Measurements from ENCODE around the gene ZFYVE28. TPM values are rescaled to one million over a fixed set of nuclear protein-coding genes. Genes with fewer than 3 reads are reported as not detected.

ZFYVE28 gene
- total and polyA plus RNA-seq, 7 donors: 1.7 to 7.7 (median 3.4) TPM

GRCh38 chr4:2334826-2335728, 83.4 kb downstream of the ZFYVE28 start:
- WGBS, 3 donors: 82 to 88% (median 85%) methylated on average over 22 to 26 of the region's 27 CpGs
- no peak overlapping the region for H3K4me3 ChIP-seq

GRCh38 chr4:2333916-2334644, 84.4 kb downstream of the ZFYVE28 start:
- DNase-seq (no peak), ATAC-seq (no peak)
- 81 to 86% (median 82%) methylated on average over 26 to 28 of the region's 28 CpGs for WGBS, 3 donors
- Histone ChIP-seq H3K27me3 (ENCODE audit: insufficient read depth in 3 of 3, low read length in 2 of 3) (no peaks in the 10 kb centered on the region), H3K36me3 (ENCODE audit: insufficient read depth in 1 of 2, low read depth in 1 of 2) (no peaks in the 10 kb centered on the region), H3K9me3 (no peaks in the 10 kb centered on the region), H3K4me1 (no peaks in the 10 kb centered on the region), H3K4me3 (no peak overlapping the region), H3K27ac (no peak overlapping the region)
- TF ChIP-seq CTCF (IDR thresholded peaks at IDR 0.05): no peak
- intact Hi-C loops (cut with DNase I): no loop called here

More at GRCh38 chr4:2334826-2335728, 83.4 kb downstream of the ZFYVE28 start:
- H3K27ac ChIP-seq: no peak overlapping the region
- H3K27me3 ChIP-seq (ENCODE audit: insufficient read depth in 3 of 3, low read length in 2 of 3): no peaks in the 10 kb centered on the region
- DNase-seq (no peak), ATAC-seq (no peak)
- H3K9me3 ChIP-seq: no peaks in the 10 kb centered on the region
- H3K4me1 ChIP-seq: no peaks in the 10 kb centered on the region
- H3K36me3 ChIP-seq (ENCODE audit: insufficient read depth in 1 of 2, low read depth in 1 of 2): no peaks in the 10 kb centered on the region
- intact Hi-C loops (cut with DNase I): loop anchor here in 1 of 2 donors (5.0 kb wide), 1 partner anchor 53 kb away; no protein-coding TSS in a partner anchor
- TF ChIP-seq CTCF (IDR thresholded peaks at IDR 0.05): no peak

- Histone ChIP-seq H3K36me3 (ENCODE audit: insufficient read depth in 1 of 2, low read depth in 1 of 2) (no peaks in the 10 kb centered on the region), H3K27ac (no peak overlapping the region), H3K4me1 (no peaks in the 10 kb centered on the region), H3K27me3 (ENCODE audit: insufficient read depth in 3 of 3, low read length in 2 of 3) (no peaks in the 10 kb centered on the region), H3K4me3 (no peak overlapping the region), H3K9me3 (peaks cover 6% of the 10 kb centered on the region)
- no peak for TF ChIP-seq CTCF (IDR thresholded peaks at IDR 0.05)
- ATAC-seq (no peak), DNase-seq (no peak)
- 75 to 76% (median 75%) methylated on average over 18 of the region's 18 CpGs for WGBS, 3 donors
- intact Hi-C loops (cut with DNase I): no loop called here
Observed at GRCh38 chr4:2333356-2333841, 85.0 kb downstream of the ZFYVE28 start.

- intact Hi-C loops (cut with DNase I): no loop called here
- H3K36me3 ChIP-seq (ENCODE audit: insufficient read depth in 1 of 2, low read depth in 1 of 2): no peaks in the 10 kb centered on the region
- 76 to 88% (median 85%) methylated on average over 5 to 6 of the region's 6 CpGs for WGBS, 3 donors
- H3K27me3 ChIP-seq (ENCODE audit: insufficient read depth in 3 of 3, low read length in 2 of 3): no peaks in the 10 kb centered on the region
- no peak for DNase-seq
- H3K4me1 ChIP-seq: no peaks in the 10 kb centered on the region
- TF ChIP-seq CTCF (IDR thresholded peaks at IDR 0.05): no peak
- H3K27ac ChIP-seq: no peak overlapping the region
- no peak for ATAC-seq
- H3K4me3 ChIP-seq: no peak overlapping the region
- peaks cover 10% of the 10 kb centered on the region for H3K9me3 ChIP-seq
Observed at GRCh38 chr4:2332976-2333319, 85.5 kb downstream of the ZFYVE28 start.

Data from psoas muscle (tissue), 8 donors.